Fibroblast of skin of left quadriceps (primary cell): ENCODE data around the gene PDE4D.
A peak's percentile ranks its signal among the peaks of the same experiment; 100 is the strongest.

Source experiments
- DNase-seq, 2 experiments: peaks; one replicate each; pipeline ENCODE4 v3.0.0-alpha.2; 2013; ENCODE audit warnings: low read depth in 2 of 2

Gene PDE4D

DNA sequence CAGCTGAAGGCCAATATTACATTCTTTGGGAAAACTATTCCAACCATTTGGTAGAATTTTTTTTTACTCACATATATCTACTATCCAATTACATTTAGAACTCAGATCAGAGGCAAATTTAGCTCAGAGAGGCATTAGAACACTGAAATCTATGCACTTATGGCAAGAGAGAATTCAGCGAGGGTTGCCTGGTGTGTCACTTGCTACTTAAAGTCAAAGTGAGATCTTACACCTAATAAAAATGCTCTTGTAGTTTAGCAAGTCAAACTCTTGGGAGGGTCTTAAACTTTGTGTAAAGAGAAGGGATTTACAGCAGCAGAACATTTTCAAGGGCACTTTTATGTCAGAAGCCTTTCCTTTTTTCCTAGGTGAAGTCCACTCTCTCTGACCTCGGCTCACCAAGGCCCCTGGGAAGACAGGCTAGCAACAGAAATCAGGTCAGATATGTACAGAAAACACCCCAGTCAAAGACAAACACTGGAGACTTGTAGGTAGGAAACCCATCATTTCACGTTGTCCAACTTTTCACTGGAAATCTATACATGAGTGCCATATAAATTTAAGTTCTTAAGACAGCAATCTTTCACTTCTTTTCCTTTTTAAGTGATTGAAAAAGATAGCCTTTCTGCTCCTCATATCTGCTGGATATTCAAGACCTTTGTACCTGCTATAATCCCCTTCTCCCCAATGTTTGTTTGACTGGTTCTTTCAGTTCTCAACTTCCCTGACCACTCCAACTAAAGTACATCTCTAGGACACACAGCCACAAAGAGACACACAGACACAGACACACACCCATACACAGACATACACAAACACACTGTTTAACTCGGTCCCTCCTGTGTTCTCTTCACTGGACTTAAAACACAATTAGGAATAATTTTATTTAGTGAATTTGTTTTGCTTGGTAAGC, 635.8 kb downstream of the PDE4D start:
- DNase-seq: no peak

DNA sequence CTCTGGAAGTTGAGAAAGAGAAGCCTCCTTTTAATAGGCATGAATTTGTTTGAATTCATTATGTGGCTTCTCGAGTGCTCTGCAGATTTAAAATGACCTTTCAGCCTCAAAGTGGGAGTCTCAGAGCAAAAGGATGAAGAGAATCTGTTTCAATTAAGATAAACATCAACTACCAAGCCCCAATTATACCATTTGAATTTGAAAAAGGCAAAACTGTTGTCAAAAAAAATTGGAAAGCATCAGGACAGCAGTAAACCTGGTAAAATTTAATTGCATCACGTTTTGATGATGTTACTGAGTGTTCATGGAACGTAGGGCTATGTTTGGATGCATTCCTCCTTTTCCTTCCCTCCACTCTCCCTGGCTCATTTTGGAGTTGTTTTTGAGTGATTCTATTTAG, 637.2 kb downstream of the PDE4D start:
- no peak for DNase-seq

DNA sequence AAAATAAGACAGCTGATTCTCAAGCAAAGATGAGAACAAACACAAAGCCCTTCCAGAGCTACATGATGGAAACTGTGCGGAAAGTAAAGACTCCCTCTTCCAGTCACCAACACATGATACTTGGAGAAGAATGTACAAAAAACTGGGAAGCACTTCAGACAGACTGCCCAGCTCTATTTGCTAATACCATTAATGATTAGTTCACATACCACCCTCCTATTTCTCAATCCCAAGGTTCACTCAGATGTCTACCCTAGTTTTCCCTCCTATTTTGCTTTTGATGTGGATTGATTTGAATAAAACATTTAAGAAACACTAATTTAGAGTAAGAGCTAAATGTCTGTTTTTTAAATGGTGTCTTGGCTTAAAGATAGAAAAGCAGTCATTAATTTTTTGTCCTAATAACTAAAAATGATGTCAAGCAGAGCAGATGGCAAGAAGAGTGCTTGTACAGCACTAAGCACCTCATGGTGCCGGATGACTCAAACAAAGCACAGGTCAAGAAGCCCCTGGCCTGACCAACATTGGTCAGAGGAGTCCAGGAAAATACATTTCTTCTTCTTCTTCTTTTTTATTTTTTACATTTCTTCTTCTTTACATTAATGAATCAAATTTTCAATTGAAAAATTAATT, 639.4 kb downstream of the PDE4D start:
- DNase-seq: no peak

DNA sequence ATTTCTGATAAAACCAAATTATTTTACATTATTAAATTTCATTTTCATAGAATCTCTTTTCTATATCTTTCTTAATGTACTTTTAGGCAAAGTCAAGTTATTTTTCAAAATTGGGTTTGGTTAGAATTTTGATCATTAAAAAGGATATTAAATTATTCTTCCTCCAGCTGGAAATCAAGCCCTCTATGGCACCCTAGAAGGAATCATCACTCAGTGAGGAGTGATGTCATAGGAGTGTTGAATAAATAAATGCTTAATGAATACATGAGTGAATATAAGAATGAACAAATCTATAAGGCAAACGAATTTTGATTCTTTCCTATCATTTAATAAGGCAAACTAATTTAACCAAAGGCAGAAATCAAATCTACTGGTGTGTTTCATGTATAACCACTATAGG, 639.9 kb downstream of the PDE4D start:
- DNase-seq: no peak

DNA sequence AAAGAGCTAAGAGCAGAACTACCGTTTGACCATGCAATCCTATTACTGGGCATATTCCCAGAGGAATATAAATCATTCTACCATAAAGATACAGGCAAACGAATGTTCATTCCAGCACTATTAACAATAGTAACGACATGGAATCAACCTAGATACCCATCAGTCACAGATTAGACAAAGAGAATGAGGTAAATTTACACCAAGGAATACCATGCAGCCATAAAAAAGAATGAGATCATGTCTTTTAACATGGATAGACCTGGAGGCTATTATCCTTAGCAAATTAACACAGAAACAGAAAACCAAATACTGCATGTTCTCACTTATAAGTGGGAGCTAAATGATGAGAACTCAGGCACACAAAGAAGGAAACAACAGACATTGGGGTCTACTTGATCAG, 641.9 kb downstream of the PDE4D start:
- no peak for DNase-seq

DNA sequence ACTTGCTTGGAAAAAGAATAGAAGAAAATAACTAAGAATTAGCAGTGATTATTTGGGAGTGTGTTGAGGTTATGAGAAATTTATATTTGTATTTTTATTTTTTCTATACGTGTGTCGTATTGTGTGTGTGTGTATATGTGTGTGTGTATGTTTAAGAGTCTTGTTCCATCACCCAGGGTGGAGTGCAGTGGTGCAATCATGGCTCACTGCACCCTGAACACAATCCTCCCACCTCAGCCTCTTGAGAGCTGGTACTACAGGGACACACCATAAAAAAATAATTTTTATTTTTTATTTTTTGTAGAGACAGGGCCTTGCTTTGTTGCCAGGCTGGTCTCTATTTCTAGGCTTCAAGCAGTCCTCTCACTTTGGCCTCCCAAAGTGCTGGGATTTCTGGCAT, 643.8 kb downstream of the PDE4D start:
- no peak for DNase-seq

DNA sequence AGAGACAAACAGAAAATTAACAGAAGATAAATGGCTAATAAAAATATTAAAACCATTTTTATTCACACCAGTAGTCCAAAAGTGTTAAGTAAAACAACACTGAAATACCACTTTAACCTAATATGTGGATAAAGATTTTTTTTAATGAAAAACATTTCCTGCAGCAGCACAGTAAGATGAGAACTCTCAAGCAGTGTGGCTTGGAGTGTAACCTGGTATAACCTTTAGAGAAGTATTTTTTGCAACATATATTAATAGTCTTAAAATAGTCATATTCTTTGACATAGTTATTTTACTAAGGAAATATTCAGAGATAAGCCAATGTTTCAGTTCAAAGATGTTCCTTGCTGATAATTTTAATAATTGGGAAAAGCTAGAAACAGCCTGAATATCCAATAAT, 644.4 kb downstream of the PDE4D start:
- no peak for DNase-seq

DNA sequence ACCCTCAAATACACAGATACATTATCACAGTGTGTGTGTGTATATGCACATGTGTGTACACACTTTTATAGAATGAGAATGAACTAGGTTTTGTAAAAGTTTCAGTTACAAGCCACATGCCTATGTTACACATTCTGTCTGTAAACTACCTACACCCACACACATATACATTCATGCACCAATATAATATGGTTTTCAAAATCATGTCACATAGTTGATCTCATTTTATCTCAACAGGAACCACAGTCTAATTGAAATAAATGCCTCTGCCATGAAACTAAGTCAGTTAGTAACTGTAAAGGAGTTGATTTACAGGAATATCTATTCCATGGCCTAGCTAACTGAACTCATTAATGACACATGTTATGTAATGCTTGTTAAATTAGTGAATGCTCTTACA, 646.6 kb downstream of the PDE4D start:
- DNase-seq: no peak

DNA sequence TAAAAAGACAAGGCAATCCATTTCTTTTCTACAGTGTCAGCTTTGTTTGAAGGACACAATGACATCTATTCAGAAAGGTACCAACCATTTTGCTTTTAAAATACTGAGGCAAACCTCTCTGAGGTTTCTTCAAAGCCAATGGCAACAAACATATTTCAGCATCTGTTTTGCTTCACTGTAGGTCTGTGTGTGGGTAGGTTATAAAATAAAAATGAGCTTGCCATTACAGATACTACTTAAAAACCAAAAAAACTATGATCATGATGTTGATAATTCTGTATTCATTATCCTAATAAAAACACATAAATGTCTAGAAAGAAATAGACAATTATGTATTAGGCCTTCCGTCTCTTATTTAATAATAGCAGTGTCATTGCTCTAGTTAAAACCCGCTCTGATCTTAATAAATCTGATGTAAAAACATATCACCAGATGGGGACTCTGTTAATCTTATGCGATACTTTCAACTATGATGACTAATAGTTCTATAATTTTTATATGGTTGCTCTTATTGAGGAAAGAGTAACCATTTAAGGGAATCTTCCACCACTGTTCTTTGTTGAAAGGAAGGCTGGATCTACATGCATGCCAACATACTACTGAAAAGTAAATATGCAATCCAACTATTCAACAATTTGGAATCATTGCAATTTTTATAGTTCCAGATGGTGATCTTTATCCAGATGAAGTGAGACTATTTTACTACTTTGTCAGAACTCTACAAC, 647.2 kb downstream of the PDE4D start:
- peak; percentile 86 to 91 for DNase-seq

DNA sequence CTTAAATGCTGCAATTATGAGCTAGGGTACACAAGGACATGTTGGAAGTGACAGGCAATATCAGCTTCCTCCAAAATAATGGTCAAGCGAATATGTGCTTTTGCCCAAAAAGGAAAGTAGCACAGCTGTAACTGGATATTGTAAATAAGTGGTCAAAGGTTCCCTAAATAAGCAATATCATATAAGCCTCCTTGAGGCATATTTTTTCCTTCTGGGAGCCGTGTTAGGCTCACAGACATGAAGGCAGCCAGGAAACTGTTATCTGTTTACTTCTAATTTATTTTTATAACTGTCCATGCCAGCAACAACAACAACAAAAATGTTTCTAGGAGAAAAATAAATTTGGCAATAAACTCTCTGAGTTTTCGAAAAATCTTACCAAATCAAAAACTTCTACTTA, 648.3 kb downstream of the PDE4D start:
- no peak for DNase-seq

DNA sequence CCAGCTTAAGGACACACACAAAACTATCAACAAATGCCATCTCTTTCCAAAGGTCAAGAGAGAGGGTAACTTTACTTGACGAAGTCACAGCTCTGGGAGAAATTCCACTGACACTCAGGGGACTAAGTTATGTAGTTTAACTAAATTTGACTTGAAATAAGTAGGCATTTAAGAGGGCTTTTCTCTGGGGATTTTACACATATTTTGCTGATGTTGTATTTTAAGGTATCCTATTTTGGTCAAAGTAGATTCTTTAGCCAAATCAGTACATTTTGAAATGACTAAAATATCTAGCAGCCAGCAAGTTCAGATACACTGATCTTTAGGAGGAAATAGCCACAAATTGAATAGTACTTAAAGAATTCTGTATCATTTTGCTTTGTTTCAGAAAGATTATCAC, 652.0 kb downstream of the PDE4D start:
- no peak for DNase-seq

DNA sequence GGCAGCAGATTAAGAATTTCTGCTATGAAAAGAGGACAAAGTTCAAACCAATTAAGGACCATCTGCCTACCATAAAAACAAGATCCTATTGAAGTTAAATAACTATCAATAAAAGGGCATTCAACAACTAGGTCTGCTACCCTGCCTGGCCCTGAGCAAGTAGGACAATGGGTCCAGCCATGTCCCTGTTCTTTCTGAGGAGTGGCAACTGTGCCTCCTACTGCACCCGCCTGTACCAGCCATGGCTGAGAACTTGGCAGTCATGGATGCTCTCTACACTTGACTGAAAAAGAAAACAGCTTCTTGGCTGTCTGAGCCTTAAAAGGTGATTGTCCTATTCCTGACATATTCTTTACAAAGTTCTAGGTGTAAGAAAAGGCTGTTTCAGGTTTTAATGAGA, 652.4 kb downstream of the PDE4D start:
- DNase-seq: no peak

DNA sequence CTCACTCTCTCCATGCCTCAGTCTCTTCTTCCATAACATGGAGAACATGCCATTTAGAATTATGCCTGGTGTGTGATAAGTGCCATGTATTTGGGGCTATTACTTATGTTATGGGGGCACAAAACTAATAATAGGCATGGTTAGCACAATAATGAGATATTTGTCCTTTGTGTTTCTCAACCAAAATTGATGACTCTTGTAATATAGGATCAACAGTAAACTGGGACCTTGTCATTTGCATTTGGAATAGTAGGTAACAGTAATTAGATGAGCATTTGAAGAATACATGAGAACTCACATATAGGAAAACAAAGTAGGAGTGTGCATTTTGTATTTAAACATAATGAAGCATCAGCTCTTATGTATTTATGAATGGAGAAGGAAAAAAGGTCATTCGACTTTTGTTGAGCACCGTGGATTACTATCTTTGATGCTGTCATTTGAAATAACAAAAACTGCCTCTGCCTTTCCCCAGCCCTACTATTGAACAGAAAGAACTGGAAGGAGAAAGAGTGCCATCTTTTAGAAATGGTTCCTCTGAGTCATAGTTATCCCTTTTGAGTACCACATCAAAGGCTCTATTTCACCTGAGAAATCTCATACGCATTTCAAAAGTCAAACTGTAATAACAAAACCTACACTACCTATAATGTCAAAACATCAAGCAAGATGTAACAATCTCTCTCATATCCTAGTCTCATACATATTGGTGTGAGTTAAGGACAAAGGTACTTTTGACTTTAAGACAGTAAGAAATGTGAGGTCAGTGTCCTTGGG, 655.2 kb downstream of the PDE4D start:
- DNase-seq: no peak

DNA sequence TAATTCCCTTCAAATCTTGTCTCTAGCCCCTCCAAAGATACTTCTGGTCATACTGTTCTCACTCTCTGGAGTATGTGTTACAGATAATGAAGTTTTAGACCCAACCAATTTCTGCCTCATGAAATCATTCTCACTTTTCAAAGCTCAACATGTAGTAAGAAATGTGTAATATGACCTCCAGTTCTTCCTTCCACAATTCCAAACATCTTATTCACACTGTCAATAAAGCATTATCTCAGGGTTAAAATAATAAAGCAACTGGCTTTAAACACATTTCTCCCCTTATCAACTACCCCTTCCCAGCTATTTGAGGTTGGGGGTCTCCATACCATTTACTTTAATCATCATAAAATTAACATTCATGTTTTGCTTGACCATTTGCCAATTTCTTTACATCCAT, 656.5 kb downstream of the PDE4D start:
- no peak for DNase-seq

DNA sequence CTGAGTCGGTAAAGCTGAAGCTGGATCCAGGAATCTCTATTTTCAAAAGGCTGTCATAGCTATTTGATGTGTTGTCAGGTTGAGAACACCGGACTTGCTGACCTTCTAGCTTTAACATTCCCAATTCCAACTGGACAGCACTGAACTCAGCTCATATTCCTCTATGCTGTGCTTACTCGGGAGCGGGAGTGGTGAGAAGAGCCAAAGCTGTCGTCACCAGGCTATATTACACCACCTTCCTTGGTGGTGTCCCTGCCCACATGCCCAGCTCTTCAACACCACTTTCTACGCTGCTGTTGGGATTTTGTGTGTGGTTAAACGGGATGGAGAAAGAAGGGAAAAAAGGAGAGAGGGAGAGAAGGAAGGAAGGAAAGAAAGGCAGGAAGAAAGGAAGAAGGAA, 657.1 kb downstream of the PDE4D start:
- no peak for DNase-seq

DNA sequence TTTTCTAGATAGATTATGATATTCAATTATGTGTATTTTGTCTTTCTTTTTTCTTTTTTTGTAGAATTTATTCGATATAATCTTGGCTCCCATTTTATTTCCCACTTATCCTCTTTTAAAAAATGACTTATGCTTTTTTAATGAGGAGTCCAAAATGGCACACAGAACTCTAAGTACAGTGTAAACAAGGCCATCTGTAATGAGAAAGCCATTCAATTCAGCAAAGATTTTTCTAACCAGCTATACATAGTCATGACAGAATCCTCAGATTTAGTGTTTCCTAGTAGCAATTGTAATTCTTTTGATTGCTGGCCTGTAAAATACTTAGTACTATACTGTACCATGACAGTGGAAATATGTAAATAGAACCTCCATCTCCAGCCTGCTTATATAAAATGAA, 659.3 kb downstream of the PDE4D start:
- no peak for DNase-seq

DNA sequence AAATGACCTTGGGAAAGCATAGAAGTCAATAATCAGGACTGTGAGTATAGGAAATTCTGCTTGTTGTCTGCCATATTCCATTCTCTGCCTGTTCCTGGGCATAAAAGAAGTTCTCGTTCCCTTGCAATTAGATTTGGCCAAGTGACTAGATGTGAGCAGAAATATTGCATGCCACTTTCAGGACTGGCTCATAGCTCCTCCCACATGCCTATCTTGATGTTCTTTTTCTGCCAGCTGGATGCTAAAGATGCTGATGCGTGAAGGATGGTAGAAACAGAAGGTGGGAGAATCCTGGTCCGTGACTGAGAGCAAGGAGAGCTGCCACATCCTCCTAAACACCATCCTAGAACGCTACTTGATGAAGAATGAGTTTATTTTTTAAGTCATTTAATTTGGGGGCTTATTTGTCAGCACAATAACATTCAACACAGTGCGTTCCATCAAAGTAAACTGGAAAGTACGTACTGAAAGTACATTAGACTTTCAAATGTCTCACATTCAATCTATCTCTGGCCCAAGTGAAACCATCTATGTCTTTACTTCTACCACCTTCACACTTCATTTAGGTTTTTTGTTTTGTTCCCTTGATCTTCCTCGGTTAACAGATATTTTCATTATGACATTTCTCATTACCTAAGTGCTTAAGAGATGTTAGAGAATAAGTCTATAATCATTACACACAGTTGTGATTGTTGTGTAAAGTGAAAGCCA, 662.1 kb downstream of the PDE4D start:
- no peak for DNase-seq

DNA sequence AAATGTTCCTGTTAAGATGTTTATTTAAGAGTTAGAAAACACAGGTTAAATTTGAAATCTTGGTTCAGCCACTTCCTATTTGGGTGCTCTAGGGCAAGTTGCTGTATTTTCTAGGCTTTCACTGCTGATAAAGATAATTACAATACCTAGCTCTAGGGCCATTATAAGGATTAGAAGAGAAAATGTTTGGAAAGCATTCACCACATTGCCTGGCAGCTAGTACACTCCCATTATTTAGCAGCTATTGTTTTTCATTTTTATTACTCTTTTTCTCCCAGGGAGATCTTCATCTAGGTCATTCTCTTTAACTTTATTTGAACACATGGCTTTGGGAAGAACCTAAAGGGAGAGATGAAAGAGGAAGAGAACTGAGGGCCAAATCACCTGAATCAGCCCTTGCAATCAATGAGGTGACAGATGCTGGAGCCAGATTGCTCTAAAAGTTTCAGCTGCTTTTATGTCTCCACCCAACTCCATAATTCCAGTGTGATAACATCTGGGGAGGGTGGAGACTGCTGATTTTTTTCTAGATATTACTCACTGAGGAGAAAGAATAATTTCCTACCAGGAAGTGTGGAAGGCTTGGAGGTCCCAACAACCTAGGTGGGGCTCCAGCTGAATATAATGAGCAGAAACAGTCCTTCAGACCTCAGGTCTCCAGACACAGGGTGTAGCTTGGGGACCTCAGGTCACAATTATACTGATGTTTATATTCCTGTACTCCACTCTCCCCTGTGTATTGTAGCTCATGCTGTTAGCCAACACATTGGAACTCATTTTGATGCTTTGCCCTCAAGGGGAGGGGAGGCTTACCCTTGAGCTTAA, 670.6 kb downstream of the PDE4D start:
- DNase-seq: no peak

DNA sequence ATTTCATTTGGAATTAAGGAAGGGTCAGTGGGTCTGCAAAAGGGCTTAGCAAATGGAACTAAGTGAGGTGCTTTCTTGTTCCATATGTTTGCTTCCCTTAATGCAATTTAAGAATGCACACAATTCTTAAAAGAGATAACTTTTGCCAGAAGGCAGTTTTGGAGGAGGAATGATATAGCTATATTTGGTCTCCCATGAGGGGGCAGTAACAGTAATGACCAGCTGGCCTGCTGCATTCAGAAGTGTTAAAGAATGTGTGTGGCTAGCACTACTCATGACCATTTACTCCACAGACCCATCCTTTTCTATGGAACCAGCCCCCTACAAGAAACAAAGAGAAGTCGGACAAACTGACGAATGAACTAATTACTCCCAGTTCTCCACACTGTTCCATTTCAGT, 671.8 kb downstream of the PDE4D start:
- DNase-seq: no peak

DNA sequence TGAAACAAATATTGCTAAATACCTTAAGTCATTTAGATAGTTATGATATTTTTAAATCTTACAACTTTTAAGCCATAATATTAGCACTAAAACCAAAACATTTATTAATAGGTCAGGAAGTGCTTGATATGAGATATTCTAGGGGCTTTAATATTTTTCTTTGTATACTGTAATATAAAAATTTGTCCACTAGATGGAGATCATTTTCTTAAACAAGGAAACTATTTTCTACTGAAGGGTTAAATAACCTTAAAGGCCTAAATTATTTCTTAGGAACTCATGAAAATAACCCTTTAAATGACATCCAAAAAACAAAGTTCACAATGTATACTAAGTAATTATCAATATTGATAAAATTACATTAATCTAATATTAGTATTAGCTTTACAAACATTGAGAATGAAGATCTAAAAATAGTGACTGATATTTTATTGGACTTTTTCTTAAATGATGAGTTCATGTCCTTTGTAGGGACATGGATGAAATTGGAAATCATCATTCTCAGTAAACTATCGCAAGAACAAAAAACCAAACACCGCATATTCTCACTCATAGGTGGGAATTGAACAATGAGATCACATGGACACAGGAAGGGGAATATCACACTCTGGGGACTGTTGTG, 675.0 kb downstream of the PDE4D start:
- DNase-seq: no peak
